Omental fat pad (tissue), 4 donors: ENCODE data around the gene CNOT4. TPM values are rescaled to one million over a fixed set of nuclear protein-coding genes. Genes with fewer than 3 reads are reported as not detected.

Experiments
- ATAC-seq: fragments of 150-250 bp; one replicate; pipeline ENCODE4 v1.9.1; 2016; ENCODE audit warnings: mild to moderate bottlenecking, moderate library complexity; ENCODE audit not compliant: low FRiP score
- DNase-seq: peaks from one replicate; pipeline ENCODE4 v3.0.0-alpha.2; 2019; ENCODE audit warnings: low spot score
- CTCF ChIP-seq, 3 donors: fragments of 450-650 bp; IDR thresholded peaks; one replicate each; pipeline ENCODE4 v1.5.1; 2016 to 2017; ENCODE audit warnings: antibody characterized with exemption in 3 of 3, mild to moderate bottlenecking in 3 of 3, moderate library complexity in 2 of 3
- total RNA-seq, 4 donors: library from RNA; depleted of rRNA; stranded (reverse); fragments of >200 nt; gene quantifications; one replicate each; pipeline ENCODE4 v1.1.0, GENCODE V29; 2016

Gene CNOT4
- total RNA-seq, 4 donors from 2014 or later = 19.8 to 21.8 (median 20.2) TPM

- TF ChIP-seq CTCF (IDR thresholded peaks at IDR 0.05) = no peak
- ATAC-seq (no peak), DNase-seq (no peak)
Observed at GRCh38 chr7:135349746-135350145, 160.2 kb downstream of the CNOT4 start.

DNA sequence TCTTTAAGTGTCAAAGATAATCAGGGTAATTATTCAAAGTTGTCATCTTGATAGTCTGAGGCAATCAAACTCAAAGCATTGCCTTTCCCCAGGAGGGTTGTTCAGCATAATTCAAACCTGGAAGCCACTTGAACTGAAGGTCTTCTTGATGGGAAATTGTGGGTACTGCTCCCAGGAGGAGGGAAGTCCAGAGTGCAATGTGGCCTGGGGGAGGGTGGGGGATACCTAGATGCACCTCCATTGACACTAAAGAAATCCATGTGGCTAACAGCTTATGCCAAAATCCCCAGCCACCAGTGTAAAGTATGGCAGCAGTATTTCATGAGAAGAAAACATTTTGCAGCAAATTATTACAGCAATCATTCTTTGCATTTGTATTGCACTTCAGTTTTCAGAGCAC is 161.4 kb downstream of the CNOT4 start:
- TF ChIP-seq CTCF (IDR thresholded peaks at IDR 0.05) = no peak
- no peak for ATAC-seq
- DNase-seq = no peak

GRCh38 chr7:135343361-135343760 is 166.5 kb downstream of the CNOT4 start:
- DNase-seq = no peak
- TF ChIP-seq CTCF (IDR thresholded peaks at IDR 0.05) = no peak

DNA sequence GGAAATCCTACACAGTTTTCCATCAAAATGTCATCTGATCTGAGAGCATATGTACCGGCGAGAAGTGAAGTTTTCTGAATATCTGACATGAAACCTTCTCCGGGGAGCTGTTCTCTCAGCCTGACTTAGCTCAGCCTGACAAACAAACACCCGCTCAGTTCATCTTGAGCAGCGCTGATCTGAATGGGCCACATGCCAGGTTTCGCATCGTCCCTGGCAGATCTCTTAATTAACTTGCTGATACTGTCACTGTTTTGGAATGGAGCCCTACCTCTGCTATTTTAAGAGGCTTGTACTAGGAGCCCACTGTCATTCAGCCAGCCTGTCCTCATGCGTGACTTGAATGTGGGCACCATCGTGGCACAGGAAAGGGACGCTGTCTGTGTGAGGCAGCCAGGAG is 167.0 kb downstream of the CNOT4 start:
- DNase-seq = no peak
- TF ChIP-seq CTCF (IDR thresholded peaks at IDR 0.05) = no peak
- ATAC-seq = no peak

More at GRCh38 chr7:135343361-135343760, 166.5 kb downstream of the CNOT4 start:
- ATAC-seq = no peak

- TF ChIP-seq CTCF (IDR thresholded peaks at IDR 0.05) = no peak
- ATAC-seq (no peak), DNase-seq (no peak)
Observed at GRCh38 chr7:135341049-135341448, 168.9 kb downstream of the CNOT4 start.

GRCh38 chr7:135337977-135338550 is 171.8 kb downstream of the CNOT4 start:
- TF ChIP-seq CTCF (IDR thresholded peaks at IDR 0.05) = no peak
- DNase-seq (no peak), ATAC-seq (no peak)

DNA sequence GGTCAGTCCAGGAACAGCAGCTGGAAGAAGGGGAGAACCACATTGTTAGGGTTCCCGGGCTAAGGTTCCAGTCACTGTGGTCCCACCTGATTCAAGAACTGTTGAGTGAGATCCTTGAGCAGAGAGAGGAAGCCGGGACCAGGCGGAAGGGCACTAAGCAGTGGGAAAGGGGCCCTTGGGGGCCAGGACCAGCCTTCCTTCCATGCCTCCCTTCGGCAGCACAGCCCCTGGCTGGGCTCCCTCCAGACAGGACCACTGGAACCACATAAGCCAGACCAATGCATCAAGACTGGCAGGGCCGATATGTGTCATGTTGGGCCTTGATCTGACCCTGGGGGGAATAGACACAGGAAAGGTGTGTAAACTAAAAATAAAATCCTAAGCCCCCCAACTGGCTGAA is 172.4 kb downstream of the CNOT4 start:
- TF ChIP-seq CTCF (IDR thresholded peaks at IDR 0.05) = no peak
- ATAC-seq = no peak
- DNase-seq = no peak
